Hippocampal formation (tissue), 2 donors: ENCODE data around the gene DHRSX.
"Not testable (repeated sequence)": the region's sequence is repeated elsewhere in the genome, so short reads cannot be mapped to it uniquely, and the experiment has no call there.

ENCODE experiments used
- DNase-seq, 2 donors: peaks; one replicate each; lab custom pipeline; 2025; lab: John Stamatoyannopoulos, UW

Gene DHRSX

GRCh38 chrX:2425286-2426071 lies 75.3 kb downstream of the DHRSX start:
- no peak for DNase-seq

GRCh38 chrX:2424317-2424716 lies 76.5 kb downstream of the DHRSX start:
- DNase-seq, result no peak

DNA sequence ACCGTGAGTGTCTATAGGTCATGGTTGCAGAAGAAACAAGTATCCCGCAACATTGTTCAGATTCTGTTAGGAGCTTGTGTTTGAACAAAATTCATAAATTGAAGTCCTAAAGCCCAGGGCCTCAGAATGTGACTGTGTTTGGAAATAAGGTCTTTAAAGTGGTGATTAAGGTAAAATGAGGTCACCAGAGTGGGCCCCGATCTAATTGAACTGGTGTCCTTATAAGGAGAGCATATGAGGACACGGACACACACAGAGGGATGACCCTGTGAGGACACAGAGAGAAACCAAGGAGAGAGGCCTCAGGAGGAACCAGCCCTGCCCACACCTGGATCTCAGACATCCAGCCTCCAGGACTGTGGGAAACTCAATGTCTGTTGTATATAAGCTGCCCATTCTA lies 76.9 kb downstream of the DHRSX start:
- no peak for DNase-seq

- DNase-seq, result no peak
These were observed 77.5 kb downstream of the DHRSX start for GRCh38 chrX:2423282-2423681.

- DNase-seq, result not testable (repeated sequence)
These were observed 81.4 kb downstream of the DHRSX start for GRCh38 chrX:2419418-2419817.

GRCh38 chrX:2418000-2418399 lies 82.8 kb downstream of the DHRSX start:
- no peak for DNase-seq

- DNase-seq, result no peak
These were observed 83.7 kb downstream of the DHRSX start for GRCh38 chrX:2416851-2417604.

GRCh38 chrX:2414384-2414783 lies 86.4 kb downstream of the DHRSX start:
- DNase-seq, result no peak

GRCh38 chrX:2413969-2414368 lies 86.8 kb downstream of the DHRSX start:
- DNase-seq, result no peak

DNA sequence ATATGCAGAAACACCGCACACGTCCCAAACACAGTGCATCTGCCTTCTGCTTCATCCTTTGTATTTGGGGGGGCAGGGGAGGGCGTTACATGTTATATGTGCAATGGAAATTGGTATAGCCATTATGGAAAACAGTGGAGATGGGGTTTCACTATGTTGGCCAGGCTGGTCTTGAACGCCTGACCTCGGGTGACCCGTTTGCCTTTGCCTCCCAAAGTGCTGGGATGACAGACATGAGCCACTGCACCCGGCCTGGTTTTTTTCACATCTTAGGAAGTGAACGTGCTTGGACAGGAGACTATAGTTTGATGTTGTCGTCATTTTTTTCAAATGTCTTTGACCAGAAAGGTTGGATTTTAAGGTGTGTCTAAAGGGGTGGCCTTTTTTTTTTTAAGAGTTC lies 88.6 kb downstream of the DHRSX start:
- no peak for DNase-seq

- DNase-seq, result no peak
These were observed 90.3 kb downstream of the DHRSX start for GRCh38 chrX:2410279-2411020.

- DNase-seq, result no peak
These were observed 91.0 kb downstream of the DHRSX start for GRCh38 chrX:2409796-2410195.

GRCh38 chrX:2408856-2409255 lies 91.9 kb downstream of the DHRSX start:
- DNase-seq, result no peak

DNA sequence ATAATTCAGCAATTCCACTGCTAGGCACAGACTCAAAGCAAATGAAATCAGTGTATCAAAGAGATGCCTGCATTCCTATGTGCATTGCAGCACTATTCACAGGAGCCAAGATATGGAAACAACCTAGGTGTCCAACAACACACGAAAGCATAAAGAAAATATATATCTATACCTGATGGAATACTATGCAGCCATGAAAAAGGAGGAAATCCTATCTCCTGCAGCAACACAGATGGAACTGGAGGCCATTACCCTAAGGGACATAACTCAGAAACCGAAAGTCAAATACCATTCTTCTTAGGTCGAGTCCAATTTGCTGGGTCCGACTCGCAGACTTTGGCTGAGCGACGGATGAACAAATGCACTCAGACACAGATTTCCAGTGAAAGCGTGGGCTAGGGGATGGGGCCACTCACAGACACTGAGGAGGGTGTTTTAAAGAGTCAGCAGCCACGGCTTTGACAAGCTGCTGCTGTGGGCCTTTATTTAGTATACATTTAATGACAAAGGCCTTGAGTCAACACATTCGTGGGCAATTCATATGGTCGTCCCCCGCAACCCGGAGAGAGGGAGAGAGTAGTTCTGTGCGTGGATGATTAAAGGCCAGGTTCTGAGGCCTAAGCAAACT lies 93.8 kb downstream of the DHRSX start:
- DNase-seq, result no peak

GRCh38 chrX:2404776-2405175 lies 96.0 kb downstream of the DHRSX start:
- no peak for DNase-seq

DNA sequence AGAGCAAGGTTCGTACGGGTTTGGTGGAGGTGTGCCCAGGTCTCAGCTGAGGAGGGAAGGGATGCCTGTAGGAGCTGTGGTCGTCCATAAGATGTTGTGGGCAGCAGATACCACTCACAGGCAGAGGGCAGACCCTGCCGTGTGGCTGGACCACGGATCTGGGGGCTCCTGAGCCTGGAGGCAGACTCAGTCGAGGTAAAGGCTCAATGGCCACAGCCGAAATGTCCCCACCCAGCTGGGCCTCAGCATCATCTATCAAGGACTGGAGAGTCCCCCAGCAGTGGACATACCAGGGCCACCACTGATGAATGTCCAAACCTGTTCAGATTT lies 98.5 kb downstream of the DHRSX start:
- DNase-seq, result no peak

- no peak for DNase-seq
These were observed 99.0 kb downstream of the DHRSX start for GRCh38 chrX:2401590-2402360.

- no peak for DNase-seq
These were observed 99.6 kb downstream of the DHRSX start for GRCh38 chrX:2401201-2401589.

DNA sequence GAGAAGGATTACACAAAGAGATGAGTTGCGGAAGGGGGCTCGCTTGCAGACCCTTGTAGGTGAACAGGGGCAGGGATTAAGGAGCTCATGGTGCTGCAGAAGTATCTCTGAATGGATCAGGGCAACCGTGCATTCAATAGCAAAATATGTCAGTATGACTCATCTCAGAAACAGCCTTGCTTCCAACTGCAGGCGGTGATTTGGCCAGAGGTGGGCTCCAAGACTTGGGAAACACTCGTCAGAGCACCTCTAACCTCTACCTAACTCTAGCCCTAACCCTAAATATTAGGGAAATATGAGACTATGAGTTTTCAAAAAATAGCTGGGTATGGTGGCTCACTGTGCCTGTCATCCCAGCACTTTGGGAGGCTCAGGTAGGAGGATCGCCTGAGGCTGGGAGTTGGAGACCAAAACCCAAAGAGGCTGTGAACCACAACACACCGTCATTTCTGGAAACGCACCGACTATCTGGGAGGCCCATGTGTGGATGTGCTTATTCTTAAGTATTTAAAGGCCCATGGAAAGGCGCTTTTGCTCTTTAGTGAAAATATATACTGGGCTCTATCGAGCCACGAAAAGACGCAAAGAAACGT lies 102.6 kb downstream of the DHRSX start:
- DNase-seq, result no peak

- DNase-seq, result no peak
These were observed 103.3 kb downstream of the DHRSX start for GRCh38 chrX:2397229-2398063.
